HepG2 (cell line): Measurements from ENCODE around the gene TCERG1L. TPM values are rescaled to one million over a fixed set of nuclear protein-coding genes. Genes with fewer than 3 reads are reported as not detected.

Experiments used
- ATAC-seq: fragments of 200-7000 bp; cut with Tn5 transposase; 3 replicates; pipeline ENCODE4 v1.9.1; 2020; ENCODE audit warnings: mild to moderate bottlenecking, moderate library complexity
- BruUV-seq: library from RNA; stranded (reverse); fragments of 400-500 nt; replicated peaks from 2 replicates; lab custom pipeline; 2021; lab: Mats Ljungman, UMichigan
- CTCF ChIA-PET: fragments of 300-600 bp; formaldehyde crosslinking; extraction: SDS; loops from one replicate; lab custom pipeline; 2021; ENCODE audit warnings: low total read pairs, inconsistent platforms, low intra/inter-chr PET ratio; lab: Yijun Ruan, JAX
- POLR2A ChIA-PET: fragments of 350-600 bp; sonication (Branson Sonifier 250); formaldehyde crosslinking; loops from one replicate; lab custom pipeline; 2020; ENCODE audit warnings: antibody characterized with exemption, inconsistent platforms; lab: Yijun Ruan, JAX
- DNase-seq: peaks from one replicate; pipeline ENCODE4 v3.0.0-alpha.2; 2015; ENCODE audit warnings: low spot score
- FAIRE-seq: peaks from 3 replicates; lab custom pipeline; 2011; peaks lifted over from hg19 to GRCh38; lab: Jason Lieb, UNC
- H2AFZ ChIP-seq: one replicate; pipeline ENCODE4 v1.6.1; 2011; ENCODE audit warnings: low read length, inconsistent platforms
- H3K27ac ChIP-seq: fragments of 300-600 bp; 3 replicates; pipeline ENCODE4 v1.8.0; 2011; ENCODE audit warnings: mixed run types, mild to moderate bottlenecking, mixed read lengths, low read length, inconsistent platforms; ENCODE audit not compliant: insufficient read depth; ENCODE audit errors: extremely low read length
- H3K27me3 ChIP-seq, 2 experiments: fragments of 200-600 bp in 1 of 2; 2 replicates in 1 of 2; 3 replicates in 1 of 2; pipeline versions ENCODE4 v1.6.0 to v1.8.0; 2011; ENCODE audit warnings: low read length in 2 of 2, mild to moderate bottlenecking in 2 of 2, moderate library complexity in 2 of 2, inconsistent platforms in 1 of 2; ENCODE audit not compliant: insufficient read depth in 2 of 2, control insufficient read depth in 1 of 2
- H3K36me3 ChIP-seq, 2 experiments: fragments of 200-600 bp in 1 of 2; replicated peaks in 1 of 2; 2 replicates in 1 of 2; 3 replicates in 1 of 2; pipeline versions ENCODE4 v1.5.1 to v1.8.0; 2011; ENCODE audit warnings: low read length in 2 of 2, inconsistent platforms in 1 of 2; ENCODE audit not compliant: insufficient read depth in 2 of 2, control insufficient read depth in 1 of 2
- H3K4me1 ChIP-seq: 2 replicates; pipeline ENCODE4 v1.5.1; 2012; ENCODE audit warnings: low read length, inconsistent platforms; ENCODE audit not compliant: insufficient read depth
- H3K4me2 ChIP-seq: 2 replicates; pipeline ENCODE4 v1.6.0; 2011; ENCODE audit warnings: low read depth, low read length, inconsistent platforms
- H3K4me3 ChIP-seq, 3 experiments: fragments of 200-600 bp in 1 of 3; sonication (generic), shearing (Covaris generic) in 1 of 3; replicated peaks in 1 of 3; 2 replicates each; pipeline ENCODE4 v1.5.1; 2011 to 2016; ENCODE audit warnings: low read length in 3 of 3, inconsistent platforms in 2 of 3, low read depth in 2 of 3, mild to moderate bottlenecking in 2 of 3, control low read depth in 1 of 3, mixed read lengths in 1 of 3; ENCODE audit not compliant: insufficient read depth in 1 of 3
- H3K79me2 ChIP-seq: one replicate; pipeline ENCODE4 v1.6.1; 2011; ENCODE audit warnings: low read length, inconsistent platforms; ENCODE audit not compliant: insufficient read depth
- H3K9ac ChIP-seq: 2 replicates; pipeline ENCODE4 v1.6.0; 2011; ENCODE audit warnings: mild to moderate bottlenecking, low read depth, low read length, inconsistent platforms; ENCODE audit not compliant: insufficient read depth
- H3K9me3 ChIP-seq: 2 replicates; pipeline ENCODE4 v1.5.1; 2012; ENCODE audit warnings: mild to moderate bottlenecking, low read length
- H4K20me1 ChIP-seq: 2 replicates; pipeline ENCODE4 v1.6.0; 2011; ENCODE audit warnings: inconsistent platforms, mild to moderate bottlenecking, low read length, moderate library complexity; ENCODE audit not compliant: insufficient read depth
- AGO1 ChIP-seq: fragments of 200-400 bp; formaldehyde crosslinking; IDR thresholded peaks from 2 replicates; pipeline ENCODE4 v1.6.1; 2017; ENCODE audit warnings: mild to moderate bottlenecking, low read depth, low read length, moderate library complexity; ENCODE audit not compliant: poor library complexity, severe bottlenecking
- MEIS1 ChIP-seq: sonication (generic); formaldehyde crosslinking; IDR thresholded peaks from 2 replicates; pipeline ENCODE4 v1.9.0; 2021; ENCODE audit warnings: mild to moderate bottlenecking, missing genetic modification reagents, moderate library complexity, borderline replicate concordance
- MIXL1 ChIP-seq: IDR thresholded peaks from 2 replicates; pipeline ENCODE4 v1.6.1; 2016
- MLLT10 ChIP-seq: sonication (generic); formaldehyde crosslinking; IDR thresholded peaks from 2 replicates; pipeline ENCODE4 v1.4.0; 2020; ENCODE audit warnings: missing genetic modification reagents
- RAD21 ChIP-seq: fragments of 450-650 bp; formaldehyde crosslinking; IDR thresholded peaks from 2 replicates; pipeline ENCODE4 v1.5.0; 2020; ENCODE audit warnings: mild to moderate bottlenecking
- ZNF256 ChIP-seq: sonication (generic); formaldehyde crosslinking; conservative IDR thresholded peaks from 2 replicates; pipeline ENCODE4 v1.4.0; 2020; ENCODE audit warnings: missing genetic modification reagents
- ZNF354B ChIP-seq: sonication (generic); formaldehyde crosslinking; IDR thresholded peaks from 2 replicates; pipeline ENCODE4 v1.8.0; 2022; ENCODE audit warnings: mild to moderate bottlenecking, missing genetic modification reagents
- ZNF761 ChIP-seq: sonication (generic); formaldehyde crosslinking; conservative IDR thresholded peaks from 2 replicates; pipeline ENCODE4 v1.4.0; 2020; ENCODE audit warnings: mild to moderate bottlenecking, missing genetic modification reagents
- ZNF777 ChIP-seq: sonication (generic); formaldehyde crosslinking; IDR thresholded peaks from 2 replicates; pipeline ENCODE4 v1.4.0; 2020; ENCODE audit warnings: missing genetic modification reagents
- ZNF790 ChIP-seq: sonication (generic); formaldehyde crosslinking; IDR thresholded peaks from 2 replicates; pipeline ENCODE4 v1.8.0; 2022; ENCODE audit warnings: missing genetic modification reagents, mild to moderate bottlenecking, borderline replicate concordance
- ZNF83 ChIP-seq: sonication (generic); formaldehyde crosslinking; IDR thresholded peaks from 2 replicates; pipeline ENCODE4 v1.4.0; 2020; ENCODE audit warnings: missing genetic modification reagents, mild to moderate bottlenecking, borderline replicate concordance
- WGBS: methylation state at CpG from one replicate; pipeline ENCODE4 v1.1.6; 2017; ENCODE audit warnings: low lambda C conversion rate; 5-methylcytosine and 5-hydroxymethylcytosine counted together
- in situ Hi-C: cut with HindIII; loops from 2 replicates; pipeline ENCODE4 v1.10.0; 2017; ENCODE audit warnings: low pct_unique_long_range_greater_than_20kb; ENCODE audit not compliant: extremely low pct_ligation_motif_present
- intact Hi-C: fragments of 100-400 bp; cut with micrococcal nuclease; formaldehyde crosslinking; loops from one replicate; pipeline ENCODE4 v1.10.0; 2022; ENCODE audit not compliant: unreplicated experiment
- polyA plus RNA-seq, 8 experiments: library from polyadenylated mRNA; depleted of rRNA in 3 of 8; stranded (reverse) in 7 of 8; unstranded in 1 of 8; fragments of >200 nt; fragmentation: Illumina TruSeq in 4 of 8; extraction: Trizol in 4 of 8; gene quantifications; 2 replicates each; pipeline versions ENCODE4 v1.2.1 to v1.2.3, GENCODE V29; 2011 to 2016; ENCODE audit warnings: low read depth in 4 of 8, missing spikeins in 1 of 8, mixed read lengths in 1 of 8; ENCODE audit not compliant: insufficient read depth in 1 of 8
- total RNA-seq, 5 experiments: library from RNA; depleted of rRNA; stranded (reverse); fragments of >200 nt; fragmentation: Illumina TruSeq; extraction: Trizol; gene quantifications; 2 replicates each; pipeline ENCODE4 v1.2.3, GENCODE V29; 2016; ENCODE audit warnings: low read depth in 1 of 5
- TF ChIP-seq, protein P1 (sequence below): sonication (generic); formaldehyde crosslinking; IDR thresholded peaks from 2 replicates; pipeline ENCODE4 v1.4.0; 2020; ENCODE audit warnings: missing genetic modification reagents, mild to moderate bottlenecking, borderline replicate concordance
- TF ChIP-seq, protein P2 (sequence below): sonication (generic); formaldehyde crosslinking; IDR thresholded peaks from 2 replicates; pipeline ENCODE4 v1.4.0; 2020; ENCODE audit warnings: missing genetic modification reagents, mild to moderate bottlenecking, borderline replicate concordance
- TF ChIP-seq, protein P3 (sequence below): sonication (generic); formaldehyde crosslinking; IDR thresholded peaks from 2 replicates; pipeline ENCODE4 v1.4.0; 2020; ENCODE audit warnings: missing genetic modification reagents
- TF ChIP-seq, protein P4 (sequence below): fragments of 450-650 bp; IDR thresholded peaks from 2 replicates; pipeline ENCODE4 v1.6.1; 2016

TCERG1L gene
- total and polyA plus RNA-seq, 2 of the 13 experiments (the other 11 are each of a cell fraction or from before 2014, with no cell fraction given) = not detected

DNA sequence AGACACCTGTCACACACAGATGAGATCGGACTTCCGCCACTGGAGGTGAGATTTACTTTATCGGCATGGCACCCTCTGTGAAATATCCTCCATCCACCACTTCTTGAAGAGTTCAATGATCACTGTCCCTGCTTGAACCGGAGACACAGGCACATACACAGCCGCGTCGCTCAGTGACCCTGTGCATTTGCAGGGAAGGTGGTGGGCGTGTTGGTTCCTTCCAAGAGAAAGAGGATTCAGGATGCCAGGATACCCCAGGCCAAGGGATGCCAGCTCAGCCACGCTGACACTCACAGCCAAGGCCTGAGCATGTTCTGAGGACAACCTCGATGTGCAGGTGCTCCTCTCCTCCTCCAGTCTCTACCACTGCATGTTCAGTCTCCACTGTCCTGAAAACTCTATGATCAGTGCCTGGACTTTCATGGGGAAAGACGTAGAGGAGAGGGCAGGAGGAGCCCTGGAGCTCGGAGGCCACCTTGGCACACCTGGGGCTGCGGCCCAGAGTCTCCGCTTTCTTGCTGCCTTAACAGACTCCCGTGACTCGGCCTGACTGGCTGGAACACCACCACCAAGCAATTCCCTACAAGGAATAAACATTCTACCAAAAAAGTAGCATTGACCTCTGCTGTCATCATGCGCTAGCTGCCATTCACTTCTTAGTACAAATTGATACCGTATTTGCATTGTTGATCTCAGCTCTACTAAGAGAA is 115.2 kb downstream of the TCERG1L start (continued):
- TF ChIP-seq, protein P1, sequence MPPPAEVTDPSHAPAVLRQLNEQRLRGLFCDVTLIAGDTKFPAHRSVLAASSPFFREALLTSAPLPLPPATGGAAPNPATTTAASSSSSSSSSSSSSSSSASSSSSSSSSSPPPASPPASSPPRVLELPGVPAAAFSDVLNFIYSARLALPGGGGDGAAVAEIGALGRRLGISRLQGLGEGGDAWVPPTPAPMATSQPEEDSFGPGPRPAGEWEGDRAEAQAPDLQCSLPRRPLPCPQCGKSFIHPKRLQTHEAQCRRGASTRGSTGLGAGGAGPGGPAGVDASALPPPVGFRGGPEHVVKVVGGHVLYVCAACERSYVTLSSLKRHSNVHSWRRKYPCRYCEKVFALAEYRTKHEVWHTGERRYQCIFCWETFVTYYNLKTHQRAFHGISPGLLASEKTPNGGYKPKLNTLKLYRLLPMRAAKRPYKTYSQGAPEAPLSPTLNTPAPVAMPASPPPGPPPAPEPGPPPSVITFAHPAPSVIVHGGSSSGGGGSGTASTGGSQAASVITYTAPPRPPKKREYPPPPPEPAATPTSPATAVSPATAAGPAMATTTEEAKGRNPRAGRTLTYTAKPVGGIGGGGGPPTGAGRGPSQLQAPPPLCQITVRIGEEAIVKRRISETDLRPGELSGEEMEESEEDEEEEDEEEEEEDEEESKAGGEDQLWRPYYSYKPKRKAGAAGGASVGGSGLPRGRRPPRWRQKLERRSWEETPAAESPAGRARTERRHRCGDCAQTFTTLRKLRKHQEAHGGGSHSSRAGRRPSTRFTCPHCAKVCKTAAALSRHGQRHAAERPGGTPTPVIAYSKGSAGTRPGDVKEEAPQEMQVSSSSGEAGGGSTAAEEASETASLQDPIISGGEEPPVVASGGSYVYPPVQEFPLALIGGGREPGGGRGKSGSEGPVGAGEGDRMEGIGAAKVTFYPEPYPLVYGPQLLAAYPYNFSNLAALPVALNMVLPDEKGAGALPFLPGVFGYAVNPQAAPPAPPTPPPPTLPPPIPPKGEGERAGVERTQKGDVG (CRISPR knock-in tag) = no peak

DNA sequence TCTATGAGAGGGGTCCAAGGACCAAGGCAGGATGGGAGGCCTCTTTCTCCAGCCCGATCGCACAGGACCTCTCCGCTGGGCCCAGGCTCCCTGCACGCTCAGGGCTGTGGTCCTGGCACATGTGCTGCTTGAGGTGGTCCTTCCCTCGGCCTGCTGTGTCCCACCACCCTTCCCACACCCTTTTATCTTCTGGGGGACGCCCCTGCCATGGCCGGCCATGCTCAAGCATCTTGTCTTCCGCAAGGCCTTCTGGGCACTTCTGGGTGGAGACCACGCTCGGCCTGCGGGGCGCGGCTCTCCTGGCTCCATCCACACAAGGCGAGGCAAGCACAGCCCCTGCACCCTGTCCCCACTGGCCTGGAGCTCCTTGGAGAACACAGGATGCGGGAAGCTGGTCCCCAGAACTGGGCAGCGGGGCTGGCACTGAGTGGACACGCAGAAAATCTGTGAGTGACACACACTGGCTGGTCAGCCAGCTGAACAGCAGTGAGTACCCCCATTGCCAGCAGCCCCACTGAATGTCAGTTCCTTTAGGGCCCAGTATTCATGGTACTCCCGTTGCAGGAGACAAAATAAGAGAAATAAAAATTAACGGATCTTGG is 115.9 kb downstream of the TCERG1L start:
- H3K36me3 ChIP-seq = no peaks in the 10 kb centered on the region
- POLR2A ChIA-PET = no interaction called here
- no peak for ATAC-seq
- TF ChIP-seq ZNF83 (CRISPR knock-in tag) (no peak), ZNF354B (CRISPR knock-in tag) (no peak), ZNF777 (CRISPR knock-in tag) (no peak), MEIS1 (CRISPR knock-in tag) (no peak), MIXL1 (CRISPR knock-in tag) (no peak), MLLT10 (no peak), ZNF761 (CRISPR knock-in tag) (no peak), ZNF790 (CRISPR knock-in tag) (no peak), AGO1 (no peak), ZNF256 (no peak), RAD21 (no peak)
- TF ChIP-seq, protein P2, sequence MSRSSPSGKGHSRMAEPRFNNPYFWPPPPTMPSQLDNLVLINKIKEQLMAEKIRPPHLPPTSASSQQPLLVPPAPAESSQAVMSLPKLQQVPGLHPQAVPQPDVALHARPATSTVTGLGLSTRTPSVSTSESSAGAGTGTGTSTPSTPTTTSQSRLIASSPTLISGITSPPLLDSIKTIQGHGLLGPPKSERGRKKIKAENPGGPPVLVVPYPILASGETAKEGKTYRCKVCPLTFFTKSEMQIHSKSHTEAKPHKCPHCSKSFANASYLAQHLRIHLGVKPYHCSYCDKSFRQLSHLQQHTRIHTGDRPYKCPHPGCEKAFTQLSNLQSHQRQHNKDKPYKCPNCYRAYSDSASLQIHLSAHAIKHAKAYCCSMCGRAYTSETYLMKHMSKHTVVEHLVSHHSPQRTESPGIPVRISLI = no peak
- TF ChIP-seq, protein P3, sequence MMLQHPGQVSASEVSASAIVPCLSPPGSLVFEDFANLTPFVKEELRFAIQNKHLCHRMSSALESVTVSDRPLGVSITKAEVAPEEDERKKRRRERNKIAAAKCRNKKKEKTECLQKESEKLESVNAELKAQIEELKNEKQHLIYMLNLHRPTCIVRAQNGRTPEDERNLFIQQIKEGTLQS (CRISPR knock-in tag) = no peak
- TF ChIP-seq, protein P4, sequence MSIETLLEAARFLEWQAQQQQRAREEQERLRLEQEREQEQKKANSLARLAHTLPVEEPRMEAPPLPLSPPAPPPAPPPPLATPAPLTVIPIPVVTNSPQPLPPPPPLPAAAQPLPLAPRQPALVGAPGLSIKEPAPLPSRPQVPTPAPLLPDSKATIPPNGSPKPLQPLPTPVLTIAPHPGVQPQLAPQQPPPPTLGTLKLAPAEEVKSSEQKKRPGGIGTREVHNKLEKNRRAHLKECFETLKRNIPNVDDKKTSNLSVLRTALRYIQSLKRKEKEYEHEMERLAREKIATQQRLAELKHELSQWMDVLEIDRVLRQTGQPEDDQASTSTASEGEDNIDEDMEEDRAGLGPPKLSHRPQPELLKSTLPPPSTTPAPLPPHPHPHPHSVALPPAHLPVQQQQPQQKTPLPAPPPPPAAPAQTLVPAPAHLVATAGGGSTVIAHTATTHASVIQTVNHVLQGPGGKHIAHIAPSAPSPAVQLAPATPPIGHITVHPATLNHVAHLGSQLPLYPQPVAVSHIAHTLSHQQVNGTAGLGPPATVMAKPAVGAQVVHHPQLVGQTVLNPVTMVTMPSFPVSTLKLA = no peak

More for the DNA sequence above, 115.9 kb downstream of the TCERG1L start:
- Histone ChIP-seq H3K4me3 (no peak overlapping the region), H3K9me3 (no peaks in the 10 kb centered on the region), H4K20me1 (no peaks in the 10 kb centered on the region), H3K79me2 (no peaks in the 10 kb centered on the region), H3K27ac (no peak overlapping the region), H3K9ac (no peak overlapping the region), H3K27me3 (peaks cover 1 to 30% of the 10 kb centered on the region in 2 experiments; a peak in 4 of 5 replicates), H2AFZ (no peak overlapping the region), H3K4me1 (no peaks in the 10 kb centered on the region), H3K4me2 (no peak overlapping the region)
- in situ Hi-C loops = no loop called here
- no TSS peak for BruUV-seq
- WGBS = 41% methylated on average over 13 of the region's 19 CpGs
- CTCF ChIA-PET = no interaction called here
- intact Hi-C loops = no loop called here
- DNase-seq (no peak), FAIRE-seq (no peak)
